IPS-NIHi7 (cell line): Measurements from ENCODE around the gene FBXO2.
"Not testable (repeated sequence)": the region's sequence is repeated elsewhere in the genome, so short reads cannot be mapped to it uniquely, and the experiment has no call there.

Experiments
- DNase-seq: peaks from one replicate; pipeline ENCODE4 v3.0.0; 2012; ENCODE audit warnings: mixed read lengths; ENCODE audit errors: extremely low spot score

The FBXO2 gene

DNA sequence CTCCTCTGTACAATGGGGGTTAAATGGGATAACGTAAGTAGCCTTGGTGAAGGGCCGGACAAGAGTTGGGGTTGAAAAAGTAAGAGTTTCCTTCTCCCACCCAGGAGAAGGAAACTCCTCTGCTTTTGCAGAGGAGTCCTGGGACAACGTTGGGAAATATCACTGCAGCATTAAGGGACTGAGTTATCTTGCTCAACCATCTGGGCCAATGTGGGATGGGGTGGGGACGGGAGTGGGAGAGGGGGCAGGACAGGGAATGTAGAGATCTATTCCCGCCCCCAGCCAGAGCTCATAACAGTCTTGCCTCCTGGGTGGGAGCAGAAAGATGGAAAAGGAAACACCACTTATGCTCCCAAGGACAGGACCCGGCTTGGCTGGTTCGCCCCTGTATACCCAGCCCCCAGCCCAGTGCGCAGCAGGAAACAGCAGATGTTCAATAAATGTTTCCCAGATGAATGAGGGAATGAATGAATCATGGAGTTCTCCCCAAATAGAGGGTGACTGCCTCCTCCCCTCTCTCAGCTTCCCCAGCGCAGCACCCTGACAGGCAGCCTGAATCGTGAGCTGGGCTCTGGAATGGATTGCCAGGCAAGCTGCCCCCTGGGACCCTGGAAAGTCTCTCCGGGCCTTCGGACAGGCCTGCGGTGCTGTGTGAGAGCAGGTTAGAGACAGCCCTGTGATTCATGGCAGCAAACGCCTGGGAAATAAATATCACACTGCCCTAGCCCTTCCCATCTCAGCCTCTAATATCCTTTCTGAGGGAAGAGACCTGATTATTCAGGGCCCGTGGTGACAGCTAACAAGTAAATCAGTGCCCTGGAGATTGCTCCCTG lies 24.8 kb downstream of the FBXO2 start:
- DNase-seq: no peak

DNA sequence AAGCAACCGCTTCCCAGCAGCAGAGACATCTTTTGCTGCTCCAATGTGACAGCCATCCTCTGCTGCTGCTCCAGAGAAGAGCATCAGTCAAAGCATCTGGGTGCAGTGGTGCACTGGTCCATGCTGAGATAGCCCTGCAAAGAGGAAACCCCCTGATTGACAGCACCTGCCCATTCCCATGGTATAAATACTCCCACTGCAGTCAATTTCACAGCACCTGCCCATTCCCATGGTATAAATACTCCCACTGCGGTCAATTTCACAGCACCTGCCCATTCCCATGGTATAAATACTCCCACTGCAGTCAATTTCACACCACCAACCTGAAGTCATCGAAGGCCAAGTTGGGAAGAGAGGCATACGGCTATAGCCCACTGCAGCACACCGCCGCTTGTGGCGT lies 25.5 kb downstream of the FBXO2 start:
- DNase-seq: no peak

DNA sequence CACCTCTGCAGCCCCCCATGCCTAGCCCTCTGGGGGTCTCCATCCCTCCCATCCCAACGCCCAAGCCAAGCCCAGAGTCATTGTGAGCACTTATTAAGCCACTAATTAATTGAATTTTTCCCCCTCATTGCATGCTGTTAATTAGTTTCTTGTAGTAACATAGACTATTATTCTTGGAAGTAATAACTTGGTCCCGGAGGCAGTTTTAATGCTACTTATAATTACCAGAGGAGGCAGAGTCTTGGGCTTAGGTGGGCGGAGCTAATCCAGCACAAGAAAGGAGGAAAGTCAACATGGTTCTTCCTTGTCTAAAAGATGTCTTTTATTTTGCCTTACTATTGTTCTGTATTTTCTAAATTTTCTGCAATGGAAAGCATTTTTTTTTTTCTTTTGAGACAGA lies 27.7 kb downstream of the FBXO2 start:
- DNase-seq: no peak

DNA sequence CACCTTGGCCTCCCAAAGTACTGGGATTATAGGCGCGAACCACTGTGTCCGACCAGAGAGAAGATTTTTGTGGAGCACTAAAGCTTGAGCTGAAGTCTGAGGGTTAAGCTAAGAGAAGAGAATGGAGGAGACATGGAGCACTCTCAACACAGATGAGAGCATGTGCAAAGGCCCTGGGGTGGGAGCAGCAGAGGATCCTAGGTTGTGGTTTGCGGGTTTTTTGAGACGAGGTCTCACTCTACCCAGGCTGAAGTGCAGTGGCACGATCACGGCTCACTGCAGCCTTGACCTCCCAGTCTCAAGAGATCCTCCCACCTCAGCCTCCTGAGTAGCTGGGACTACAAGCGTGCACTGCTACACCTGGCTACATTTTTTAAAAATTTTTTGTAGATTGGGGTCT lies 30.5 kb downstream of the FBXO2 start:
- no peak for DNase-seq

DNA sequence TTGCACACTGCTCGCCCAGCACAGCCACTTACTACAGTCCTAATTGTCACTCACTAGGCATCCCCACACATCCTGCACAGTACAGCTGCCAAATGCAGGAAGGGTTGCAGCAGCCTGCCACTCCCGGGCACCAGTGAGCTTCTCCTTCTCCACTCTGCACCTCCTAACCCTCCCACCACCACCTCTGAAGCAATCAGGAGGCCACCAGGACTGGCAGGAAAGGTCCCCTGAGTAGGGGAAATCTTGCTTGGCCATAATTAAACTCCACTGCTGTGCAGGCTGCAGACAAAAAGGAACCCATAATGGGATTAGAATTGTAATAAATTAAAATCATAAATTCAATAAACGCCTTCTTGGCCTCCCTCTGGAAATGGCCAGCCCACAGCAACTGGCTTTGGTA lies 31.8 kb downstream of the FBXO2 start:
- no peak for DNase-seq

DNA sequence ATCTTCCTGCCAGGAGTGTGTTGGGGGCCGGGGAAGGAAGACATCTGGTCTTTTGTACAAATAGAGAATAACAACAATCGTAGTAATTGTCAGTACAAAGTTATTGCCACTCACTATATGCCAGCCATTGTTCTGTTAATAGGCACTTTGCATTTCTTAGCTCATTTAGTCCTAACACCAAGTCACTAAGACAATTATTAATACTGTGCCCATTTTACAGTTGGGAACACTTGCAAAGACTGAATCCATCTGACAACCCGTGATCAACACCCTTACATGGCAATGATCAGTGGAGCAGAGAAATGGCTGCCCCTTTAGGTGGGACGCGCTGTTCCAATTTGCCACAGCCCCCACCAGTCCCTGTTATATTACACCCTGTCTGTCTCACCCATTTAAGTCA lies 33.3 kb downstream of the FBXO2 start:
- no peak for DNase-seq

DNA sequence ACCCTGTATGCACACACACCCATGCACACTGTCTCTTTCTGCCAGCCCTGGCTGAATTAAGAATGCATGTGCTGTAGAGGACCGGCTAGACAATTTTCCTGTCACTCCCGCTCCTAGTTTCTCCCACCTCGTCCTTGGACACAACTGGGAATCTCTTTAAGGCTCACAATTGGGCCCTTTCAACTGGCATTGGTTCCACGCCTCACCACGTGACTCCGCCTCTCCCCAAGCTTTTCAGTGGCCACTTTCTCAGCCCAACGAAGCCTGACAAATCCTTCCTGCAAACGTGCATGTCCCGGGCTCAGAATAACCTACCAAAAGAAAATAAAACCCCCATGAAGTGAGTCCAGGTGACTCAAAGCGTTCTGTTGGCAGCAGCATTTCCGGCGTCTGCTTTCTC lies 33.8 kb downstream of the FBXO2 start:
- no peak for DNase-seq

DNA sequence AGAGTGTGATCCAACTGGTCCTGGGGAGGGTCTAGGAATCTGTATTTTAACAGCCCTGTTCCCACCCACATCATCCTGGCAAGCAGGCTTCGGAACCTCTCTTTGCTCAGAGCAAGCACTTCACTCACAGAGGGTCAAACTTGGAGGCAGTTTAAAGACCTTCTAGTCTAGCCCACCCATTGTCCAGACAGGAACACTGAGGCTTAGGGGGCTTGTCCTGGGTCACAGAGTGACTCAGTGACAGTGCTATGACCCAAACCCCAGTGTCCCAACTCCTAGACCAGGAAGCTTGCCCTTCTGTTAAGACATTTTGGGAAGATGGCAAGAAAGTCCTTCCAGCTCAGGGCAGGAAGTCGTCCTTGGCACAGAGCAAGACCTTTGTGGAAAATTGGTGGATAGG lies 36.5 kb downstream of the FBXO2 start:
- no peak for DNase-seq

DNA sequence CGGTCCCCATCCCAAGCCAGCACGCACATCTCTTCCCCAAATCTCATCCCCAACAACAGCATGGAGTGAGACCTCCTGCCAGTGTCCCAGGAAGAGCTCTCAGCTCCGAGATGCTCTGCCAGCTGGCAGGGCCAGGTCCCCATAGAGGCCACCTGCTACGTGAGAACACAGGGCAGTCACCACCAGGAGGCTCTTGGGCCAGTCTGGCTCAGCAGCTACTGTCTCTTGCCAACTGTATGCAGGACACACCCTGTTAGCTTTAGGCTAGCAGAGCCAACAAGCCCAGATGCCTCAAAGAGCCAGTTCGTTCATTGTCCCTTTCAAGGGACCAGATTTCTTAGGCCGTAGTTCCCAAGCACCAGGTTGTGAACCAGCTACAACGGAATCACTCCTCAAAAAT lies 36.9 kb downstream of the FBXO2 start:
- DNase-seq: no peak

DNA sequence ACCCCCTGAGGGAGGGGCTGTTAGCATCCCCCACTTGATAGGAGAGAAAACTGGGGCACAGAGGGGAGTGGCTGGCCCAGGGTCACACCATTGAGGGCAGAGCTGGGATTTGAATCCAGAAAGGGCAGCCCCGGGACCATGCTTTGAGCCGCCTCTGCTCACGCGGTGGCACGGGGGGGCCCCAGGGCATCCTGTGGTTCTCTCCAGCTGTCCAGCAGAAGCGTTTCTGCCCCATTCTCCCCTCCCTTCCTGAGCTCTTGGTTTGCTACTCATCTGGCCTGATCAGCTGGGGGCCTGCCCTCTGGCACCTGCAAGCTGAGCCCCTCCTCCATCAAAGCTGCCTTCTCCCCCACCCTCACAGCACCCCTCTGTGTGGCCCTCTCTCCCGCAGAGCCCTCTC lies 37.5 kb downstream of the FBXO2 start:
- DNase-seq: no peak

DNA sequence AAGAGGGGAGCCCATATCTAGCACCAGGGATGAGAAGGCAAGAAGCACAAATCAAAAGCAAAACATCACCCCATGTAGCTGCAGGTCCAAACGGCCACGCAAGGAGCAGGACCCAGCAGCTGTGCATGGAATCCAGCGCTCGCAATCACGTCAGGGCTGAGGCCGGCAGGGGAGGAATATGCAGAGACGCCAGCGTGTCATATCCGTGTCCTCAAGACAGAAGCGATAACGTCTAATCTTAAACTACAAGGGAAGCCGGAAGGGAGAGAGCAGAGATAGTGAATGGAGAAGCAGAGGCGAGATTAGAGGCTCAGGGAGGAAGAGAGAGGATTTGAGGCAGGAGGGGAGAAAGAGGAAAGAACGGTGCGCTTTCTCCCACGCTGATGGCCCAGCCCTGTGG lies 39.1 kb downstream of the FBXO2 start:
- DNase-seq: no peak

DNA sequence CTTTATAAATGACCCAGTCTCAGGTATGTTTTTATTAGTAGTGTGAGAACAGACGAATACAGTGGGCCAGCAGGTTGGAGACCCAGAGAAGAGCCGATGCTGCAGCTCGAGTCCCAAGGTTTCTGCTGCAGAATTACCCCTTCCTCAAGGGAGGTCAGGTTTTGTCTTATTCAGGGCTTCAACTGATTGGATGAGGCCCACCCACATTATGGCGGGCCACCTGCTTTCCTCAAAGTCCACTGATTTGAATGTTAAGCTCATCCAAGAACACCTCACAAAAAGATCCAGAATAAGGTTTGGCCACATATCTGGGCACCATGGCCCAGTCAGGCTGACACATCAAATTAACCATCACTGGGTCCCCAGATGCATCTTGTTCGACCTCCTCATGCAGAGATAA lies 40.9 kb downstream of the FBXO2 start:
- DNase-seq: no peak

DNA sequence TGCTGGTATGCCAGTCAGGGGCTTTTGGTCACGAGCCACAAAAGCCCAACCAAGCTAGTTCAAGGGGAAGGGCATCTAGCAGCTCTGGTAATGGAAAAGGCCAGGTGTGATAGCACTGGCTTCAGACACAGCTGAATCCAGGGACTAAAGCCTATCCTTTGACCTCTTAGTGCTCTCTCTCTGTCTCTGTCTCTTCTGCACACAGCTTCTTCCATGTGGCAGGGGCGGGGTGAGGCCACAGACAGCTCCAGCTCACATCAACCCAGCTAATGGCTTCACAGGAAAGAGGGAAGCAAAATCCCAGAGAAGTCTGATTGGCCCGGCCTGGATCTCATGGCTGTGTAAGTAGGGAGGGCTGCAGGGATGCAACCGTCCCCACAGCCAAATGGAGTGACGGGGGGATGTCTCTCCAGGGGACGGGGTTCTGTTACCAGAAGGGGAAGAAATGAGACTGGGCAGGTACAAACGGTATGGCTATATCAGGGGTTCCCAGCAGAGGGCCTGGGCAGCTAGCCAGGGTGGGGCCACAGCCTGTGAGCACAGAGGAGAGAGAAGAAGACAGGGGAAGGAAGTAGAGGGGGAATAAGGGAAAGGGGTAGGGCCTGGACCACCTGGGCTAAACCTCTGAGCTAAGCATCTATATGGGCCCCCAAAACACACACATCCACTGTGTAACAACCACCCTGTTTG lies 42.4 kb downstream of the FBXO2 start:
- no peak for DNase-seq

DNA sequence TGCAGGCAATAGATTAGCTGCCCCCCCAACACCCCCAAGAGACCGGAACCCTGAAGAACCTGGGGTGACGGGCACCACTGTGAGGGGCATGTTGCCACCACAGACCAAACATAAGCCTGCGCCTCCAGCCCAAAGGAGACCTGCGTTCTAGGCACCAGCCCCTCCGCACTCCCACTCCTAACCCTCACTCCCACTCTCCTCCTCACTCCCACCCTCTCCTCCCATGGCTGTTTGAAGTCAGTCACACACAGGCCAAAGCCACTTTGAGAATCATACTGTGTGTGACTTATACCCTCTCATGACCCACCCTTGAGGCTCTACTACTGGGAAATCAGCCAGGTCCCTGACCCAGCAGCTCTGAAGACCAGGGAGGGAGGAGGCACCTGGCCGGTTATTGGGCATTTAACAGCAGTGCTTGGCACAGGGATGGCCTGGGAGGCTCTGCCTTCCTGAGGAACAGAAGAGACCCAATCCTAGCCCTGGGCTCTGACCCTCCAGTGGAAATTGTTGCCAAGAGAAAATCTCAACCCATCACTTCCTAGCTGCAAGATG lies 43.5 kb downstream of the FBXO2 start:
- DNase-seq: no peak

DNA sequence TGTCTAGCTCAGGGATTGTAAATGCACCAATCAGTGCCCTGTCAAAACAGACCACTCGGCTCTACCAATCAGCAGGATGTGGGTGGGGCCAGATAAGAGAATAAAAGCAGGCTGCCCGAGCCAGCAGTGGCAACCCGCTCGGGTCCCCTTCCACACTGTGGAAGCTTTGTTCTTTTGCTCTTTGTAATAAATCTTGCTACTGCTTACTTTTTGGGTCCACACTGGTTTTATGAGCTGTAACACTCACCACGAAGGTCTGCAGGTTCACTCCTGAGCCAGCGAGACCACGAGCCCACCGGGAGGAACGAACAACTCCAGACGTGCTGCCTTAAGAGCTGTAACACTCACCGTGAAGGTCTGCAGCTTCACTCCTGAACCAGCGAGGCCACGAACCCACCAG lies 44.9 kb downstream of the FBXO2 start:
- DNase-seq: not testable (repeated sequence)

DNA sequence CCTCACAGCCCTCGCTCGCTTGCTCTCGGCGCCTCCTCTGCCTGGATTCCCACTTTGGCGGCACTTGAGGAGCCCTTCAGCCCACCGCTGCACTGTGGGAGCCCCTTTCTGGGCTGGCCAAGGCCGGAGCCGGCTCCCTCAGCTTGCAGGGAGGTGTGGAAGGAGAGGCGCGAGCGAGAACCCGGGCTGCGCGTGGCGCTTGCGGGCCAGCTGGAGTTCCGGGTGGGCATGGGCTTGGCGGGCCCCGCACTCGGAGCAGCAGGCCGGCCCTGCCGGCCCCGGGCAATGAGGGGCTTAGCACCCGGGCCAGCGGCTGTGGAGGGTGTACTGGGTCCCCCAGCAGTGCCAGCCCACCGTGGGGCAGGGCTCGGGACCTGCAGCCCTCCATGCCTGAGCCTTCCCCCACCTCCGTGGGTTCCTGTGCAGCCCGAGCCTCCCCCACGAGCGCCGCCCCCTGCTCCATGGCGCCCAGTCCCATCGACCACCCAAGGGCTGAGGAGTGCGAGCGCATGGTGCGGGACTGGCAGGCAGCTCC lies 45.6 kb downstream of the FBXO2 start:
- not testable (repeated sequence) for DNase-seq

DNA sequence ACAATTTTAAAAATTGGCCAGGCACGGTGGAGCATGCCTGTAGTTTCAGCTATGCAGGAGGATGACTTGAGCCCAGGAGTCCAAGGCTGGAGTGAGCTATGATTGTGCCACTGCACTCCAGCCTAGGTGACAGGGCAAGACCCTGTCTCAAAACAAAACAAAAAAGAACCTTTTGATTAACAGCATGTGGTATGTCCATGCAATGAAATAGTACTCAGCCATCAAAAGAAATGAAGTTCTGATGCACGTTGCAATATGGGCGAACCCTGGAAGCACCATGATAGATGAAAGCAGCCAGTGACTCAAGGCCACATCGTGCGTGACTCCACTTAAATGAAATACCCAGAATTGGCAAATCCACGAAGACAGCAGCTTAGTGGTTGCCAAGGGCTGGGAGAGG lies 47.5 kb downstream of the FBXO2 start:
- no peak for DNase-seq

DNA sequence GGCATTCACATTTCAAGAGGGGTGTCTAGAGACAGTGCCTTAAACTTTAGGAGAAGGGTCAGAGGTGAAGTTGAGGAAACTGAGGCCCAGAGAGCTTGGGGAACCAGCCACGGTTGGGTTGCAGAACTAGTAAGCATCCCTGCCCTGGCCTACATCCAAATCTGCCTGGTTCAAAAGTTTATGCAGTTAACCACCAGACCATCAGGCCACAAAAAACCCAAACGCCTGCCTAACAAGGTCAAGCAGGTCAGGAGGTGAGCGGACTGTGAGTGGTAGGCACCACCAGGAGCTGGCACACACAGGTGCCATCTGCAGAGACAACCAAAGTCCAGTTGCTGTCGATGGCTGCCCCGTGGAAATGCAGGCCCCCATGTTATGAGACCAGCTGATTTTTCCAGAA lies 51.2 kb downstream of the FBXO2 start:
- no peak for DNase-seq

DNA sequence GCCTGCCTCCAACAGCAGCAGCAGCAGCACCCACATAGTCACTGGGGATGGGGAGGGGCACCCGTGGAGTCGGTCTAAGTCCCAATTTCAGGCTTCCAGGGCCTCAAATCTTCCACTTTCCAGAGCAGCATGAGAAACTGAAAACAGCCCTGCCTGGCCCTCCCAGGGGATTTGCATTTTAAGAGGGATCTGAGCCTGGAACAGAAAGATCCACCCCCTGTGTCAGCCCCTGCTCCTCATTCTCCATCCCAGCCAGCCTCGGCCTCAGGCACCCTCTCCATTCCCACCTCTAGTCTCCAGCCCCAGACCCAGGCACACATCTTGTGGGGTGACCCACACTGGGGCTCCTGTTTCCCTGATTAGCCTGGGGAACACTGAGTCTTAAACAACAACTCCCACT lies 51.8 kb downstream of the FBXO2 start:
- no peak for DNase-seq

DNA sequence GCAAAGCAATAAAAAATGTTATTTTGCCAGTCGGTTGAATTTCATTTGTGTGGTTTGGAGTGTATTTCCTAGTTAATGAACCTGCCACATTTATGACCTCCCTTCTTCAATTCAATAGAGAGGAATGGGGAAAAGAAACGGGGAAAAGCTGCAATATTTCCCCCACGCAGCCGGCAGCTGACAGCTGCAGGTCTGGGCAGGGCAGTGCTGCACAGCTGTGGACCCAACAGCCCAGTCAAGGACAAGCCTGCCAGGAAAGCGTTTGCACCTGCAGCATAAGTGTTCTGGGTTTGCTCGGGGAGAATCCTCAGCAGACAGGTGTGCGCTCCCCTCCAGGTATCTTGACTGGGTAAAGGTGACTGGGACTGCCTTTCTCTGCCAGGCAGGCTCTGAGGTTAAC lies 53.4 kb downstream of the FBXO2 start:
- DNase-seq: no peak

DNA sequence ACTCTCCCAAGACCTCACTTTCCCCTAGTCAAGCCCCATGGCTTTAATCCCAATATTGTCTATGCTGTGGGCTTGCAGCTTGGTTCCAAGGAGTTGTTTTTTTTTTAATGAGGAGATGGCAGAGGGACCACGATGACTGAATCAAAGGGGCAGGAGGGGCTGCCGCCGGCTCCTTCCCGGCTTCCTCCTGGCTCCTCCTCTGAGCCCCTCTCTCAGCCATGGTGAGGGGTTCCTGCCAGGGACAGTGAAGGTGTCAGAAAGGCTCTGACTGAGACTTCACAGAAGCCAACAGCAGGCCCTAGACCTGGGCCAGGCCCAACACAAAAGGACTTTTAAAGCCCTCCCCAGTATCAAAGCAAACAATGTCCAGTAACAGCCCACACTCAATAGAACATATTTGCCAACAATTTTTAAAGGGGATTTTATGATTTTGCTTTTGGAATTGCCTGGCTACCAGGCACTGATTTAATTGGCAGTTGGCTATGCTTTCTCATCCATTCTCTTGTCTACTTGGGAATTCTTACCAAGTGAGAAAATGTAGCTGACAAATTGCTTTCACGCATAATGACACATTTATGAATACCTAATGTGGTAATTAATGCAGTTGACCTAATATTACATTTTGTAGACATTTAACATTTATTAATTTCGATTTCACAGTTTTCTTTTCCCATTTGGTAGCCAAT lies 54.2 kb downstream of the FBXO2 start:
- DNase-seq: no peak

DNA sequence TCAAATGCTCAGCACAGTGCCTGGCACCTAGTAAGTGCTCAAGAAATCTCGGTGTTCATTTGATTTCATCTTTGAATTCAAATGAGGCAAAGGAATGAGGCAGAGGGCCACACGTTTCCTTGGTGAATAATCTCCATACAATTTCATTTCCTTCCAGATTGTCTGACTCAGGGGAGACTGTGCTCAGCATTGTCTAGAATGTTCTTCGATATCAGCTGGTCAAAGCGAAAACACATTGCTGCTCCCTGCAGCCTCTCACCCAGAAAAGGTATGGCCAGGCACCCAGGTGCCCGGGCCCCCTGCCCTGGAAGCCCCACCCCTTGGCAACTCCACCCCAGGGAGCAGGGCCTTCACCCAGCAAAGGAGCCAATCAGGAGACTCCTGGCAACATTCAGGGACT lies 55.8 kb downstream of the FBXO2 start:
- DNase-seq: no peak
